Measurements from ENCODE around the gene FAM200C. TPM values are rescaled to one million over a fixed set of nuclear protein-coding genes. Genes with fewer than 3 reads are reported as not detected.

The FAM200C gene
- total RNA-seq, 1 experiment from 2014 or later = 1.5 TPM

GRCh38 chr5:160359242-160359641 is 40.6 kb downstream of the FAM200C start:
- H4K20me1 ChIP-seq (ENCODE audit: low read length) = no peaks in the 10 kb centered on the region
- intact Hi-C loops (cut with micrococcal nuclease) = no loop called here
- ChIA-PET POLR2A (ENCODE audit: unreplicated experiment) (no interaction called here), CTCF (no interaction called here)
- H3K4me2 ChIP-seq (ENCODE audit: low read length) = no peak overlapping the region
- no peak overlapping the region for H3K9ac ChIP-seq (ENCODE audit: low read length)
- no peaks in the 10 kb centered on the region for H3K4me1 ChIP-seq (ENCODE audit: insufficient read depth, low read length)
- no peak overlapping the region for H2AFZ ChIP-seq (ENCODE audit: low read length)
- no peaks in the 10 kb centered on the region for H3K79me2 ChIP-seq (ENCODE audit: low read length)
- H3K9me3 ChIP-seq (ENCODE audit: low read length) = no peaks in the 10 kb centered on the region
- H3K27me3 ChIP-seq (ENCODE audit: low read length) = no peaks in the 10 kb centered on the region
- H3K9me2 ChIP-seq (replicated peaks; ENCODE audit: low read length) = no peaks in the 10 kb centered on the region
- no peak for DNase-seq
- TF ChIP-seq, protein P1, sequence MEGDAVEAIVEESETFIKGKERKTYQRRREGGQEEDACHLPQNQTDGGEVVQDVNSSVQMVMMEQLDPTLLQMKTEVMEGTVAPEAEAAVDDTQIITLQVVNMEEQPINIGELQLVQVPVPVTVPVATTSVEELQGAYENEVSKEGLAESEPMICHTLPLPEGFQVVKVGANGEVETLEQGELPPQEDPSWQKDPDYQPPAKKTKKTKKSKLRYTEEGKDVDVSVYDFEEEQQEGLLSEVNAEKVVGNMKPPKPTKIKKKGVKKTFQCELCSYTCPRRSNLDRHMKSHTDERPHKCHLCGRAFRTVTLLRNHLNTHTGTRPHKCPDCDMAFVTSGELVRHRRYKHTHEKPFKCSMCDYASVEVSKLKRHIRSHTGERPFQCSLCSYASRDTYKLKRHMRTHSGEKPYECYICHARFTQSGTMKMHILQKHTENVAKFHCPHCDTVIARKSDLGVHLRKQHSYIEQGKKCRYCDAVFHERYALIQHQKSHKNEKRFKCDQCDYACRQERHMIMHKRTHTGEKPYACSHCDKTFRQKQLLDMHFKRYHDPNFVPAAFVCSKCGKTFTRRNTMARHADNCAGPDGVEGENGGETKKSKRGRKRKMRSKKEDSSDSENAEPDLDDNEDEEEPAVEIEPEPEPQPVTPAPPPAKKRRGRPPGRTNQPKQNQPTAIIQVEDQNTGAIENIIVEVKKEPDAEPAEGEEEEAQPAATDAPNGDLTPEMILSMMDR (conservative IDR thresholded peaks at IDR 0.05; ENCODE audit: low read depth, low read length) = no peak
- TF ChIP-seq EZH2 (IDR thresholded peaks at IDR 0.05; ENCODE audit: low read length, unreplicated experiment) = no peak
- TF ChIP-seq EZH2phosphoT487 (IDR thresholded peaks at IDR 0.05; ENCODE audit: borderline replicate concordance, low read length) = no peak
- no peak for ATAC-seq
- no peaks in the 10 kb centered on the region for H3K36me3 ChIP-seq (ENCODE audit: low read depth, low read length)
- no peak overlapping the region for H3K4me3 ChIP-seq (ENCODE audit: low read length)
- H3K27ac ChIP-seq (ENCODE audit: low read length) = no peak overlapping the region
- no peaks in the 10 kb centered on the region for H3F3A ChIP-seq (ENCODE audit: low read length, unreplicated experiment)
- no TSS peak for BruUV-seq (replicated peaks)

DNA sequence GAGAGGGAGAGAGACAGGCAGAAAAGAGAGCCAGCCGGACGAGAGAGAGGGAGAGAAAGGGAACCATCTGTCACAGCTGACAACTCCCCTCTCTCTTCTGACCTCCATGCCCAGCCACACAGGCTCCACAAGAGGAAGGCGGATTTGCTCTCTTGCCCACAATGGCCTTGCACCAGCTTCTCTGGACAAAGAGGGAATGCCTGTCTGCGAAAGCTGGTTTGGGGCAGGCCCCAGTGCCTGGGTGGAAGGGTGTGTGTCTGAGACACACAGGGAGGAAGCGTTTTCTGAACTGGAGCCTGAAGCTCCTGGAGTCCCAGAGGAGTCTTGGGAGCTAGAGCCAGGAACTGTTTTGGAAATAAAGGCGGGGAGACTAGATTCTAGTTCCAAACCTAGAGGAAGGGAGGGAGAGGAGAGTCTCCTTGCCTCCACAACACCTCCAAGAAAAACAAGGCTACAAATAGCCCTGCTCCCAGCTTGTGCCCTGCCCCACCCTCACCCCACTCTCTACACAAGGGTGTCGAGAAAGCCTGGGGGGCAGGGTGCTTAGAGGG is 41.9 kb downstream of the FAM200C start:
- Histone ChIP-seq H3K9ac (ENCODE audit: low read length) (no peak overlapping the region), H3K27me3 (ENCODE audit: low read length) (no peaks in the 10 kb centered on the region), H3K27ac (ENCODE audit: low read length) (no peak overlapping the region), H2AFZ (ENCODE audit: low read length) (no peak overlapping the region), H3K4me1 (ENCODE audit: insufficient read depth, low read length) (no peaks in the 10 kb centered on the region), H3K4me3 (ENCODE audit: low read length) (no peak overlapping the region), H3F3A (ENCODE audit: low read length, unreplicated experiment) (no peaks in the 10 kb centered on the region), H3K9me2 (replicated peaks; ENCODE audit: low read length) (no peaks in the 10 kb centered on the region), H3K79me2 (ENCODE audit: low read length) (no peaks in the 10 kb centered on the region), H3K4me2 (ENCODE audit: low read length) (no peak overlapping the region), H3K9me3 (ENCODE audit: low read length) (no peaks in the 10 kb centered on the region), H3K36me3 (ENCODE audit: low read depth, low read length) (no peaks in the 10 kb centered on the region), H4K20me1 (ENCODE audit: low read length) (no peaks in the 10 kb centered on the region)
- TF ChIP-seq, protein P1 (conservative IDR thresholded peaks at IDR 0.05; ENCODE audit: low read depth, low read length) = no peak
- TF ChIP-seq EZH2phosphoT487 (IDR thresholded peaks at IDR 0.05; ENCODE audit: borderline replicate concordance, low read length) (no peak), EZH2 (IDR thresholded peaks at IDR 0.05; ENCODE audit: low read length, unreplicated experiment) (no peak)
- BruUV-seq (replicated peaks) = no TSS peak
- intact Hi-C loops (cut with micrococcal nuclease) = no loop called here
- ATAC-seq (no peak), DNase-seq (no peak)
- CTCF ChIA-PET = no interaction called here
- POLR2A ChIA-PET (ENCODE audit: unreplicated experiment) = no interaction called here

DNA sequence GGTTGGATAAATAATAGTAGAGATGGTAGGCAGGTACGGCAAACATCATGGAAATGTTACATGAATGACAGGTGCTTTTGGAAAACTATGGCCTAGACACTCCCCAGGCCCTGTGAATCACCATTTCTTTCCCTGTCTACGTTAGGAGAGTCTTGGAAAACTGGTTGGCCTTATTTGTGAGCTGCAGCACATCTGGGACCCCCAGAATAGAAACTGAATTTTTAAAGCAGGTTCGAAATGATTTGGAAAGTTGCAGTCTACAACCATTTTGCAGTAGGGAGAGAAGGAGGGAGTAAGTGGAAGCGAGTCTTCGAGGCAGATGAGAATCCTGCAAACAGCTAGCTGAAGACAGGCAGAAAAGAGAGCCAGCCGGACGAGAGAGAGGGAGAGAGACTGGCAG is 42.5 kb downstream of the FAM200C start:
- ChIA-PET CTCF (no interaction called here), POLR2A (ENCODE audit: unreplicated experiment) (no interaction called here)
- Histone ChIP-seq H3K9me2 (replicated peaks; ENCODE audit: low read length) (no peaks in the 10 kb centered on the region), H3K79me2 (ENCODE audit: low read length) (no peaks in the 10 kb centered on the region), H3K9ac (ENCODE audit: low read length) (no peak overlapping the region), H3F3A (ENCODE audit: low read length, unreplicated experiment) (no peaks in the 10 kb centered on the region), H3K4me2 (ENCODE audit: low read length) (no peak overlapping the region), H3K27ac (ENCODE audit: low read length) (no peak overlapping the region), H3K9me3 (ENCODE audit: low read length) (no peaks in the 10 kb centered on the region), H2AFZ (ENCODE audit: low read length) (no peak overlapping the region), H3K27me3 (ENCODE audit: low read length) (no peaks in the 10 kb centered on the region), H3K4me1 (ENCODE audit: insufficient read depth, low read length) (no peaks in the 10 kb centered on the region), H3K36me3 (ENCODE audit: low read depth, low read length) (no peaks in the 10 kb centered on the region), H3K4me3 (ENCODE audit: low read length) (no peak overlapping the region), H4K20me1 (ENCODE audit: low read length) (no peaks in the 10 kb centered on the region)
- TF ChIP-seq EZH2phosphoT487 (IDR thresholded peaks at IDR 0.05; ENCODE audit: borderline replicate concordance, low read length) (no peak), EZH2 (IDR thresholded peaks at IDR 0.05; ENCODE audit: low read length, unreplicated experiment) (no peak)
- TF ChIP-seq, protein P1 (conservative IDR thresholded peaks at IDR 0.05; ENCODE audit: low read depth, low read length) = no peak
- DNase-seq (no peak), ATAC-seq (no peak)
- BruUV-seq (replicated peaks) = no TSS peak
- intact Hi-C loops (cut with micrococcal nuclease) = no loop called here
